ENCODE results near the gene NPVF.

- TF ChIP-seq CTCF (IDR thresholded peaks at IDR 0.05) (no peak), POLR2A (IDR thresholded peaks at IDR 0.05) (no peak)
Measured at GRCh38 chr7:25238066-25238725, 9.9 kb upstream of the NPVF start.
